AG09319 (cell line): ENCODE measurements around the gene RAB8B.

Experiments
- DNase-seq: peaks from one replicate; pipeline ENCODE4 v3.0.0-alpha.2; 2010; ENCODE audit warnings: low read depth; ENCODE audit errors: extremely low read depth
- CTCF ChIP-seq: IDR thresholded peaks from 2 replicates; pipeline ENCODE4 v1.5.1; 2011; ENCODE audit warnings: low read depth, mild to moderate bottlenecking, inconsistent platforms, low read length, moderate library complexity

Gene RAB8B

GRCh38 chr15:63191895-63192618 lies 2.7 kb downstream of the RAB8B start:
- no peak for TF ChIP-seq CTCF

DNA sequence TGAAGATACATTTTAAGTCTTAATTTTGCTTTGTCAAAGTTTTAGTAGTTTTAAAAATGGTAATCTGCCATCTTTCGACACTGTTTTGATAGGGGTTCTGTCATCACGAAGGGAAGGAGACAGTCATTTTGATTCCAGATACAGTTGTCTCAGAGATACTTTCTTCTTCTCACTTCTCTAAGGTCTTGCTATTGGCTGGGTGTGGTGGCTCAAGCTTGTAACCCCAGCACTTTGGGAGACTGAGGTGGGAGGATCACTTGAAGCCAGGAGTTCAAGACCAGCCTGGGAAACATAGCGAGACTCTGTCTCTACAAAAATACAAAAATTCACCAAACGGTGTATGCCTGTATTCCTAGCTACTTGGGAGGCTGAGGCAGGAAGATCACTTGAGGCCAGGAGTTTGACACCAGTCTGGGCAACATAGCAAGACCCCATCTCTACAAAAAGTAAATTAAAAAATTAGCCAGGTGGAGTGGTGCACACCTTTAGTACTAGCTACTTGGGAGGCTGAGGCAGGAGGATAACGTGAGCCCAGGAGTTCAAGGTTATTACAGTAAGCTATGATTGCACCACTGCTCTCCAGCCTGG lies 3.3 kb downstream of the RAB8B start:
- TF ChIP-seq CTCF = no peak
- DNase-seq = no peak

More at GRCh38 chr15:63191895-63192618, 2.7 kb downstream of the RAB8B start:
- DNase-seq = no peak

- DNase-seq = no peak
These were observed 4.9 kb downstream of the RAB8B start for GRCh38 chr15:63194302-63194701.

GRCh38 chr15:63194880-63195568 lies 5.6 kb downstream of the RAB8B start:
- no peak for TF ChIP-seq CTCF
- DNase-seq = no peak

More at GRCh38 chr15:63194302-63194701, 4.9 kb downstream of the RAB8B start:
- no peak for TF ChIP-seq CTCF

- TF ChIP-seq CTCF = no peak
- no peak for DNase-seq
These were observed 6.2 kb downstream of the RAB8B start for GRCh38 chr15:63195569-63196015.

GRCh38 chr15:63196842-63197241 lies 7.4 kb downstream of the RAB8B start:
- DNase-seq = no peak

More at GRCh38 chr15:63196842-63197241, 7.4 kb downstream of the RAB8B start:
- no peak for TF ChIP-seq CTCF
